HG02885 (cell line): ENCODE data around the gene ICAM4.
"Not testable (repeated sequence)": the region's sequence is repeated elsewhere in the genome, so short reads cannot be mapped to it uniquely, and the experiment has no call there.

Experiments used
- ATAC-seq: cut with Tn5 transposase; IDR thresholded peaks from one replicate; pipeline ENCODE4 v1.9.1; 2021; ENCODE audit warnings: mild to moderate bottlenecking; ENCODE audit not compliant: unreplicated experiment, poor library complexity

ICAM4 gene

GRCh38 chr19:10335352-10335985 is 48.7 kb downstream of the ICAM4 start:
- no peak for ATAC-seq

GRCh38 chr19:10336725-10337124 is 50.0 kb downstream of the ICAM4 start:
- ATAC-seq: not testable (repeated sequence)
